Measurements from ENCODE around the gene FGF4. TPM values are rescaled to one million over a fixed set of nuclear protein-coding genes. Genes with fewer than 3 reads are reported as not detected.

FGF4 gene
- polyA plus RNA-seq, 1 donor from 2014 or later, result not detected

DNA sequence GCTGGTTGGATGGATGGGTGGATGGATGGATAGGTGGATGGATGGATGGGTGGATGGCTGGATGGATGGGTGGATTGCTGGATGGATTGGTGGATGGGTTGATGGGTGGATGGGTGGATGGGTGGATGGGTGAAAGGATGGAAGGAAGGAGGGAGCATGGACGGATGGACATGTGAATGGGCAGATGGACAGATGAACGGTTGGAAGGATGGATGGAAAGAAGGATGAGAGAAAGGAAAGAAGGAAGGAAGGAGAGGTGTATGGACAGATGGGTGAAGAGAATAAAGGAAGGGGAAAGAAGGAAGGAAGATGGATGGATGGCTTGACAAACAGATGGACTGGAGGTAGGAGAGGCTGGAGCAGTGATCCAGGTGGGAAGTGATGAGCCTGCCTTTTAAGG, 38.7 kb upstream of the FGF4 start:
- Mint-ChIP-seq H3K27ac (no peak overlapping the region), H3K9me3 (no peaks in the 10 kb centered on the region), H3K4me3 (no peak overlapping the region), H3K27me3 (peaks cover 24% of the 10 kb centered on the region), H3K4me1 (no peaks in the 10 kb centered on the region), H3K36me3 (no peaks in the 10 kb centered on the region)

DNA sequence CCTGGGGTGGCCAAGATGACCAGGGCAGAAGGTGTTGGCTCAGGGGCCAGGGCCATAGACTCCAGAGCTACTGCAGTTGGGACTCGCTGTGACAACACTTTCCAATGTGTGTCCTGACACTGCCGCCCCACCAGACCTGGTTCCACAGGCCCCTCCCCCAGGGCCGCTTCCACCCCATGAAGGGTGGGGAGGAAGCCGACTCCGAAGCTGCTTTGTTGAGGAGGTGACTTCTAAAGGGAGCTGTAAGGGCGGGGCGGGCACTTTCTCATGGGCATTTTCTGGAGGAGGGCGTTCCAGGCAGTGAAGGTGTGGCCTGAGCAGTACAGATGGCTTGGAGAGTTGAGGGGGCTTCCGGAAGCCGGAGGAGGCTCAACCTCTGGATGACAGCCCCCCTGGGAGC, 37.8 kb upstream of the FGF4 start:
- Mint-ChIP-seq H3K4me1 (no peaks in the 10 kb centered on the region), H3K36me3 (no peaks in the 10 kb centered on the region), H3K4me3 (peak overlapping the region in 1 of 4 donors; percentile 77), H3K9me3 (no peaks in the 10 kb centered on the region), H3K27ac (no peak overlapping the region), H3K27me3 (peaks cover 29% of the 10 kb centered on the region)

DNA sequence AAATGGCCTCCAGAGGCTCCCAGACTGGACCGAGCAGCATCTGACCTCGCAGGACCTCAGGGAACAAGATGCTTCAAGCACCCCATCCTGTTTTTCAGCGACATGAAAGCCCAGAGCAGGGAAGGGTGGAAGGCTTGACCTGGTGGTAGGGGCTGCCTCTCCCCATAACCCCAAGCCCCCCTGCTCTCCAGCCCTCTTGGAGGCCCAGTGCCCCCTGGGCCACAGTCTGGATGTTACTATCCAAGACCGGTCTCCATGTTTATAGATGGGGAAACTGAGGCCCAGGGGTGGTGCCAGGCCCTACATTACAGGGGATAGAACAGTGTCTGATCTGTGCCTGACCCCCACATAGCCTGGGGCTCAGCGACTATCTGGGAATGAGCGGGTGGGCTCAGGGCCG, 37.1 kb upstream of the FGF4 start:
- H3K4me3 Mint-ChIP-seq, result no peak overlapping the region
- H3K4me1 Mint-ChIP-seq, result peaks cover 0 to 1% (median 0%) of the 10 kb centered on the region in 3 donors
- H3K36me3 Mint-ChIP-seq, result no peaks in the 10 kb centered on the region
- no peak overlapping the region for H3K27ac Mint-ChIP-seq
- peaks cover 31% of the 10 kb centered on the region for H3K27me3 Mint-ChIP-seq
- no peaks in the 10 kb centered on the region for H3K9me3 Mint-ChIP-seq

DNA sequence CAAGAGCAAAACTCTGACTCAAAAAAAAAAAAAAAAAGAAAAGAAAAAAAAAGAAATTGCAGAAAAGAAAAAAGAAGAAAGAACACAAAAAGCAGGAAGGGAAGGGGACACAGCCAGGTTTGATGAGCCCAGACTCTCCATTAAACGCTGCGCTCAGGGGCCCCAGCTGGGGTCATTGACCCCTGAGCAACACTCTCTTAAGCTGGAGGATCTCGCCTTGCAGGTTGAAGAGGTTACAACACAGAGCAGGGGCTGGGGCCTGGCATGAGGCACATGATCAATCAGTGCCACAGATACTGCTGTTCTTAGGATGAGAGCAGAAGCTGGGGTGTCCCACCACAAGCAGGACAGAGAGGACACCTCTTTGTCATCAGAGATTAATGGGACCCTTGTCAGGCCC, 36.3 kb upstream of the FGF4 start:
- peaks cover 0 to 1% (median 0%) of the 10 kb centered on the region in 3 donors for H3K4me1 Mint-ChIP-seq
- no peak overlapping the region for H3K4me3 Mint-ChIP-seq
- H3K9me3 Mint-ChIP-seq, result no peaks in the 10 kb centered on the region
- no peak overlapping the region for H3K27ac Mint-ChIP-seq
- H3K27me3 Mint-ChIP-seq, result peaks cover 32% of the 10 kb centered on the region
- H3K36me3 Mint-ChIP-seq, result no peaks in the 10 kb centered on the region

DNA sequence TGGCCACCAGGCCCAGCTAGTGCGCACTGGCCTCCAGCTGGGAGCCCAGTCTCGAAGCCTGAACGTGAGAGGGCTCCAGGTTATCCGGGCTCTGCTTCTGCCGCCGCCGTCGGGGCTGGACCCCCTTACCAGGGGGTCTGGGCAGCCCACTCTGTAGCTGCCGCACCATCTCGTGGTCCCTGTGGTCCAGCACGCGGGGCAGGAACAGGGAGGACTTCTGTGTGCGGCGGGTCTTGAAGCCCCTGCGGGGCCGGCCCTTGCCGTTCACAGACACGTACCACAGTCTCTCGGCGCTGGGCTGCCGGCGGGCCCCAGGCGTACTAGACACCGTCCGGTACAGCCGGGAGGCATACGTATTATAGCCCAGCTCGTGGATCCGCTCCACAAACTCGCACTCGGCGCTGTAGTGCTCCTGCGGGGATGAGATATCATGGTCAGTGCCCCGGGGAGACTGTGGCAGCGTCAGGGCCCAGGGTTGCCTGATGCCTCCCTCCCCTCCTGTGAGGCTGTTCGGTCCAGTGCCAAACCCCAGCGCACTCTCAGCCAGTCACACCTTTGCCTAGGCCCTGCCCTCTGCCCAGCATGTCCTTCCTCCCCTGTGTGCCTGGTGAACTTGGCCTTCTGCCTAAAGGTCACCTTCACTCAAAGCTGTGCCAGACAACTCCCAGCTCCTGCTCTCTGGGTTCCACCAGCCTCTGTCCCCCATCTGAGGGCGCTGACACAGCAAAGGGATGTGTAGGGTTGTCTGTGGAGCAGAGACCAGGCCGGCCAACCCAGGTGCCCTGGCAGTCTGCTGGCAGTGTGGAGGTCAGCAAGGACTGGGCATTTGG, 35.4 kb upstream of the FGF4 start:
- Mint-ChIP-seq H3K9me3 (no peaks in the 10 kb centered on the region), H3K4me3 (no peak overlapping the region), H3K27me3 (peaks cover 31% of the 10 kb centered on the region), H3K4me1 (peaks cover 0 to 1% (median 0%) of the 10 kb centered on the region in 3 donors), H3K36me3 (no peaks in the 10 kb centered on the region), H3K27ac (no peak overlapping the region)

DNA sequence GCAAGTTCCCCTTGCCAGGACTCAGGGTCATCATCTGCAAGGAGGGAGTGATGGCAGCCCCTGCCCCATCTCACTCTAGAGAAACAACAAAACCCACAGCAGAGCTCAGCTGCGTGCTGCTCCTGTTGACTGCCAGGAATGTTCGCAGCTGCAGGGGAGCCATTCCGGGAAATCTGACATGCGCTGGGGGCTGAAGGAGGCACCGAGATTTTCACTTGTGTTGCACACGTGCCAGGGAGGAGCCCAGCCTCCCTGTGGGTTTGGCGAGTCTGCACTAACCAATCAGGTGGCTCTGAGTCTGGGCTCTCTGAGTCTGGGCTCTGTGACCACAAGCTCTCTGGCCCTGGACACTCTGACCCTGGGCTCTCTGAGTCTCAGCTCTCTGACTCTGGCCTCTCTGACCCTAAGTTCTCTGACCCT, 33.5 kb upstream of the FGF4 start:
- H3K36me3 Mint-ChIP-seq, result no peaks in the 10 kb centered on the region
- no peak overlapping the region for H3K27ac Mint-ChIP-seq
- H3K9me3 Mint-ChIP-seq, result no peaks in the 10 kb centered on the region
- no peak overlapping the region for H3K4me3 Mint-ChIP-seq
- H3K27me3 Mint-ChIP-seq, result peaks cover 21% of the 10 kb centered on the region
- H3K4me1 Mint-ChIP-seq, result peaks cover 0 to 1% (median 0%) of the 10 kb centered on the region in 3 donors

DNA sequence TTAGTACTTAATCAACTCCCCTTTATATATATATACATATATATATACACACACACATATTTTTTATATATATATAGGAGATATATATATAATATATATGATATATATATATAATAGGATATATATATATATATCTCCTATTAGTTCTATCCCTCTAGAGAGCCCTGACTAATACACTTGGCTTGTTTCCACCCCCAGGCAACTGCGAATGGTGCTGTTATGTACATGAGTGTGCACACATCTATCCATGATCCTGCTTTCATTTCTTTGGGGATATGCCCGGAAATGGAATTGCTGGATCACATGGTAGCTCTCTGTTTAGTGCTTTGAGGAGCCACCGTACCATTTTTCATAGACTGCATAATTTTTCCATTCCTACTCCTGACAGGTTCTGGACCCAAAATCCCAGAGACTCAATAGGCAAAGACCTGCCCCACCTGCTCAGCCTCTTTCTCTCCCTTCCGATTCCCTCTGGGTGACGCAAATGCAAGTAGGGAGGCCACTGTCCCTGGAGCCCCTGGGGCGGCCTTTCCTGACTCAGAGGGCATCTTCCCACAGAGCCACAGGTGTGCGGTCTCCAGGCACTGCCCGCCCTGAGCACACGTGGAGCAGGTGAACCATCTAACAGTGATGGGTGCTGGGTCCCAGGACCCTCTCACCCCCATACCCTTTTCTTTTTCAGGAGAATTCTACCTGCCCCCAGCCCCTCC, 32.1 kb upstream of the FGF4 start:
- H3K27me3 Mint-ChIP-seq, result peaks cover 18% of the 10 kb centered on the region
- H3K4me1 Mint-ChIP-seq, result peaks cover 0 to 1% (median 0%) of the 10 kb centered on the region in 3 donors
- no peak overlapping the region for H3K27ac Mint-ChIP-seq
- no peaks in the 10 kb centered on the region for H3K36me3 Mint-ChIP-seq
- H3K9me3 Mint-ChIP-seq, result no peaks in the 10 kb centered on the region
- H3K4me3 Mint-ChIP-seq, result no peak overlapping the region

DNA sequence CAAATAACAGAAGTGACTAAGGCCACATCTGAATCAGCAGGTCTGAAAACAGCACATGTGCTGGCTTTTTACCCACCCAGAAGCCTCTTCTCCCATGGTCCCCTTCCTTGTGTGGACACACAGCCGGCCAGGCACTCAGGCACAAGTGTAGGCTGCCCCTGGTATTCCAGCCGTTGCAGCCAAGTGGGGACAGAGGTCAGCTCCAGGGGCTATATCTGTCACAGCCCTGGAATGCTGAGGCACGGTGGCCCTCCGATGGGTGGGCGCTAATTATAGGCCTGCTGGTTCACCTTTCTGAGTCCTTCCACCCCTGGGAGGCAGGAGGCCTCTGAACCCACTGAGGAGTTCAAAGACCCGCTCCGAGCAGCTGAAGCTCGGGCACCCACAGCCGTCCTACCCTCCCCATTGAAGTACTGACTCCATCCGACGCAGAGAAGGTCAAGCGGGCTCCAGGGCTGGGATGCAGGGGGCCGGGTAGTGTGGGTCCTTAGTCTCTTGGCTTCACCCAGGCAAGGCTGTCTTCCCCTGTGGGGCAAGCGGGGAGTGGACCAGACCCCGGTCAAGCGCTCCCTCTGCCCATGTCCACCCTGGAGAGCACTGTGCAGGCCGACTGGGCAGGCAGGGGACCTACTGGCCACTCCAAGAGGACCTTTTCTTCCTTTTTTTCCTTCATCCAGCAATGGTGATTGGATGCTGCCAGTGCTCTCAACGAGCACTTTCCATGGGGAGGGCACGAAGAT, 29.8 kb upstream of the FGF4 start:
- Mint-ChIP-seq H3K36me3 (no peaks in the 10 kb centered on the region), H3K4me3 (no peak overlapping the region), H3K27me3 (peaks cover 18% of the 10 kb centered on the region), H3K9me3 (no peaks in the 10 kb centered on the region), H3K27ac (no peak overlapping the region), H3K4me1 (peaks cover 0 to 1% (median 0%) of the 10 kb centered on the region in 3 donors)

DNA sequence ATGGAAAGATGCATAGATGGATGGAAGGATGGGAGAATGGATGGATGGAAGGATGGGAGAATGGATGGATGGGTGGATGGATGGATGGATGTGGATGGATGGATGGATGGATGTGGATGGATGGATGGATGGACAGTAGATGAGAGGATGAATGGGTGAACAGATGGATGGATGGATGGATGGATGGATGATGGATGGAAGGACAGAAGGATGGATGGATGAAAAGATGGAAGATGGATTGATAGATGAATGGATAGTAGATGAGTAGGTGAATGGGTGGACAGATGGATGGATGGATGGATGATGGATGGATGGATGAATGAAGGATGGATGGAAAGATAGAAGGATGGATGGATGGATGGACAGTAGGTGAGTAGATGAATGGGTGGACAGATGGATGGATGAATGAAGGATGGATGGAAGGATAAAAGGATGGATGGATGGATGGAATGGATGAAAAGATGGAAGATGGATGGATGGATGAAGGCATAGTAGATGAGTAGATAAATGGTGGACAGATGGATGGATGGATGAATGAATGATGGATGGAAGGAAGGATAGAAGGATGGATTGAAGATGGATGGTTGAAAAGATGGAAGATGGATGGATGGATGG, 28.6 kb upstream of the FGF4 start:
- no peaks in the 10 kb centered on the region for H3K36me3 Mint-ChIP-seq
- H3K9me3 Mint-ChIP-seq, result peaks cover 0 to 2% (median 0%) of the 10 kb centered on the region in 3 donors
- H3K27me3 Mint-ChIP-seq, result peaks cover 14% of the 10 kb centered on the region
- H3K27ac Mint-ChIP-seq, result no peak overlapping the region
- peaks cover 0 to 1% (median 0%) of the 10 kb centered on the region in 3 donors for H3K4me1 Mint-ChIP-seq
- H3K4me3 Mint-ChIP-seq, result no peak overlapping the region

DNA sequence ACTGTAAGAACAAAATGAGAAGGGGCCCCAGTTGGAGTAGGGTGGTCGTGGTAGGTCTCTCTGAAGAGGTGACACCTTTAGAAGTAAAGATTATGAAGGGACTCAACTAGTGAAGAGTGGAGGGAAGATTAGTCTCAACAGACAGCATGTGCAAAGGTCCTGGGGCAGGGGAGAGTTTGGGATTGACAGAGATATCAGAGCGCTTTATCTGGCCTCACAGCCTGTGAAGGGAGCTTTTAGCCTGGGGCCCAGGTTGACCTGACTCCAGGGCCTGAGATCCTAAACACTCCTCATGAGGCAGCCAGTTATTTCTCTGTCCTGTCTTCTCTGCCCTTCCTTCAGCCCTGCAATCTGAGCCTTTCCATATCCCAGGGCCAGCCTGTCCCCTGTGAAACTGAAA, 27.9 kb upstream of the FGF4 start:
- H3K36me3 Mint-ChIP-seq, result no peaks in the 10 kb centered on the region
- H3K4me3 Mint-ChIP-seq, result no peak overlapping the region
- H3K4me1 Mint-ChIP-seq, result peaks cover 0 to 1% (median 0%) of the 10 kb centered on the region in 3 donors
- no peak overlapping the region for H3K27ac Mint-ChIP-seq
- peaks cover 9% of the 10 kb centered on the region for H3K27me3 Mint-ChIP-seq
- H3K9me3 Mint-ChIP-seq, result peaks cover 0 to 2% (median 0%) of the 10 kb centered on the region in 3 donors

DNA sequence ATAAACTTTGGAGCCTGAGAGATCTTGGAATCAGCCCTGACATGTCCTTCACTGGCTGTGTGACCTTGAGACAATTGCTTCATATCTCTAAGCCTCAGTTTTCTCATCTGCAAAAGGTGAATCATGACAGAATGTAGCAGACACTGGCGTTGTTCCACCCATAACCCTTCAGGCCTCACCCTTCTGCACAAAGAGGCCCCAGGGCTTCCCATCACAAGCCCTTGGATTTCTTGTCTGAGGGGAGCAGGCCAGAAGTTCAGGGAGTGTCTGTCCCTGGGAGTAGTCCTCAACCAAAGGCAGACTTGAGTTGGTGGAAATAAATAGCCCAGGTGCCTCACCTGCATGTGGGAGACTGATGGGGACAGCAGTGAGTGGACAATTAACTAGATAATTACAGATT, 27.4 kb upstream of the FGF4 start:
- Mint-ChIP-seq H3K27ac (no peak overlapping the region), H3K27me3 (peaks cover 9% of the 10 kb centered on the region), H3K4me1 (peaks cover 0 to 1% (median 0%) of the 10 kb centered on the region in 3 donors), H3K9me3 (peaks cover 0 to 2% (median 0%) of the 10 kb centered on the region in 3 donors), H3K4me3 (no peak overlapping the region), H3K36me3 (no peaks in the 10 kb centered on the region)

DNA sequence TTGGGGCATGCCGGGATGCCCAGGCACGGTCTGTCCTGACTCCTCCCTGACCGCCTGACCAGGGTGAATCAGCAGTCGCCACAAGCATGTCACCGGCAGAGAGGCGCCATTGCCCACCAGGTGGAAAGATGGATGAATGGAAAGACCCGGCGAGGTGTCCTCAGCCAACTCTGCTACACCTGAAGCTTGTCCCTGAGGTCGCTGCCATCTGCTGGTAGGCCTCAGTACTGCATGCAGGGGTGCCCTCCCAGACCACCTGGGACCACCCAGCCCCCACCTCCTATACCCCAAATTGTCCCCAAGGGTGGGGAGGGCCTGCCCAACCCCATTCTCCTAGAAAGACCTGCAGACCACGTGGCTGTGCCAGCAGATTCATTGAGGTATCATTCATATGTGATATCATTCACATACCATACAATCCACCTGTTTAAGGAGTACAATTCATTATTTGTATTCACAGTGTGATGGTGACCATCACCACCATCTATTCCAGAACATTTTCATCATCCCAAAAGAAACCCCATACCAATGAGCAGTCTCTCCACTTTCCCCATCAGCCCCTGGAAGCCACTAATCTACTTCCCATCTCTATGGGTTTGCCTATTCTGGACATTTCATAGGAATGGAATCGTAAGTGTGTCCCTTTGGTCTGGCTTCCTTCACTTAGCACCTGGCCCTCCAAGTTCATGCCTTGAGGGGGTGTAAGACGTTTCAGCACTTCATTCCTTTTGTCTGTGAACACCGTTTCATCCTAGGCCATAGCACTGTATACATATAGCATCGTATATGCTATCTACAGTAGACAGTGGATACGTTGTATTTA, 26.6 kb upstream of the FGF4 start:
- H3K4me1 Mint-ChIP-seq, result no peaks in the 10 kb centered on the region

DNA sequence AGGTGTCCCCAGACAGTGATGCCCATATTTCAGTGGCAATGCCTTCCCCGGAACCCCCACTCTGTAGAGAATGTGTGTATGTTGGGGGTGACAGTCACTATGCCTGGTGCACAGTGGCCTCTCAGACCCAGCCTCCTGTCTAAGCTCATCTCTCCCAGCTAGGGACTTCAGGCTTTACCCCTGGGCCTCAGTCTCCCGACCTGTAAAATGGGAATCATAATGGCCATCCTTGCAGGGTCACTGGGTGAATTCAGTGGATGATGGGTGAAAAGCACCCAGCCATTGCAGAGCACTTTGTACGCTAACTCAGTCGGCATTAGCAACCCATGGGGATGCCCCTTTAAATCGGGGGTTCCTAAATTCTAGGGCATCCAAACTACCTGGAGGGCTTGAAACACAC, 25.1 kb upstream of the FGF4 start:
- Mint-ChIP-seq H3K9me3 (peaks cover 0 to 2% (median 0%) of the 10 kb centered on the region in 3 donors), H3K27me3 (no peaks in the 10 kb centered on the region), H3K4me3 (no peak overlapping the region), H3K36me3 (no peaks in the 10 kb centered on the region), H3K4me1 (no peaks in the 10 kb centered on the region), H3K27ac (no peak overlapping the region)

More for the DNA sequence above, 26.6 kb upstream of the FGF4 start:
- peaks cover 0 to 2% (median 0%) of the 10 kb centered on the region in 3 donors for H3K9me3 Mint-ChIP-seq
- H3K36me3 Mint-ChIP-seq, result no peaks in the 10 kb centered on the region
- H3K4me3 Mint-ChIP-seq, result no peak overlapping the region
- no peak overlapping the region for H3K27ac Mint-ChIP-seq
- peaks cover 3% of the 10 kb centered on the region for H3K27me3 Mint-ChIP-seq

DNA sequence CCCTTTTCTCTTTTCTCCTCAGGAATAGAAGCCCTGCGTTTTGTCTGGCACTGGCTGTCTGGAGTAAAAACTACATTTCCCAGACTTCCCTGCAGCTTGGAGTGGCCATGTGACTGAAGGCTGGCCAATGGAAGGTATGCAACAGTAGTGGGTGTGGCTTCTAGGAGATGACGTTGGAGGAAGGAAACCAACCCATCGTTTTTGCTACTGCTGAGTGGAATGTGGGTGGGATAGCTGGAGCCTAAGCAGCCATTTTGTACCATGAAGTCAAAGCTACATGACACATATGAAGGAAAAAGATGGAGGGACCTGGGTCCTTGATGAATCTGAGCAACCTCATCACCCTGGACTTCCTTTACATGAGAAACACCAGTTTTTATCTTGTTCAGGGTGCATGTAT, 24.4 kb upstream of the FGF4 start:
- Mint-ChIP-seq H3K36me3 (no peaks in the 10 kb centered on the region), H3K4me3 (no peak overlapping the region), H3K27me3 (no peaks in the 10 kb centered on the region), H3K27ac (no peak overlapping the region), H3K4me1 (no peaks in the 10 kb centered on the region), H3K9me3 (peaks cover 0 to 2% (median 0%) of the 10 kb centered on the region in 3 donors)

All from IgD-negative memory B cell (primary cell).